ENCODE measurements around the gene TTC39B.

Gene TTC39B

GRCh38 chr9:15157381-15157780 is 149.6 kb downstream of the TTC39B start:
- no peak for DNase-seq

DNA sequence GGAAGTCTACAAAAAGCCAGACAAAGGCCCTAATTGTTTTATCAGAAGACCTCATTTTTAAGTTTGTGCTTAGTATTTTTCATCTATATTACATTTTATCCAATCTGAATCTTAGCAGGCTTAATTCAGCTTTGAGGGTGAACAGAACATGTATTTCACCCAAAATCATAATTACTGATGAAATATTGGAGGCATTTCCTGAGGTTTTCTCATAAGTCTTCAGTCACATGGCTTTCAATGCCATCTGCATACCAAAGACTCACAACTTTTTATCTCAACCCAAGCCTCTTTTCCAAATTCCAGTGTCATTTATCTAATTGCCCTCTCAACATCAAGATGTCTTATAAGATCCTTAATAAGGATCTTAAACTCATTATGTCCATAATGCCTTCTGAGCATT is 150.8 kb downstream of the TTC39B start:
- DNase-seq: no peak

- no peak for DNase-seq
Observed at GRCh38 chr9:15155826-15156225, 151.2 kb downstream of the TTC39B start.

- no peak for DNase-seq
Observed at GRCh38 chr9:15155323-15155722, 151.7 kb downstream of the TTC39B start.

- DNase-seq: no peak
Observed at GRCh38 chr9:15154677-15155076, 152.3 kb downstream of the TTC39B start.

GRCh38 chr9:15153961-15154360 is 153.1 kb downstream of the TTC39B start:
- no peak for DNase-seq

DNA sequence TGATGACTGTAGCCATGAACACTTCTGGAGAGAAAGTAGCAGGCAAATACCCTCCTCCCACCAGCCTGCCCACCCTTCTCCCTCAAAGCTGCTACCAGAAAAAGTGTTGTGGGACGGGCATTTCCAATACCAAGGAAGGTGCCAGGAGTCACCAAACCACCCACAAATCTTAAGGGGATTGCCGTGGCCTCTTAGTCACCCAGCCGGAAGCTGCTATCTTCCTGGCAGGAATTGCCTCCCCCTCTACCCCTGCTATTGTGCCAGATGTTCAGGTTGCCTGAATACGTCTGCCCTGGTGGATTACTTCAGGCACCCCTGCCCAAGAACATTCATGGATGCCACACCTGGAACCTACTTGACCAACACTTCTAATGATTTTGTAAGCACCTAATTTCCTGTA is 156.1 kb downstream of the TTC39B start:
- no peak for DNase-seq

- DNase-seq: no peak
Observed at GRCh38 chr9:15149450-15149849, 157.6 kb downstream of the TTC39B start.

GRCh38 chr9:15146268-15146700 is 160.7 kb downstream of the TTC39B start:
- DNase-seq: no peak

DNA sequence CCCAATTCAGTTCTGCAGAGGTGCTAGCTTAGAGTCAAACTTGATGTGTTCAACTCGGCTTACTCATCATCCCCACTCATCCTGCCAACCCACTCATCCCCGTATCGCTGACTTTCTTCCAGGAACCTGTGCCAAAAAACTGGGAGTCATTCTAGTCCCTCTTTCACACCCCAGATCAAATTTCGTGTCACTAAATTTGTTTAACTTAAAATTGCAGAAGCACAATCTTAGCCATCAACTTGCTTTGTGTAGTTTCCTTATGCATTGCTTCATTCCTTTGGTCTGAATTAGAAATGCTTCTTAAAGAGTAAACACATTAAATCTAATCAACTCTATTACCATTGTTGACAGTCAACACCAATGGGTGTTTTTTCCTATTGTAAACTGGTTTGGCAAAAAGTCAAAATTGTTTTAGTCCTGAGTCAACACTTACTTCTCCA is 162.4 kb downstream of the TTC39B start:
- DNase-seq: no peak

GRCh38 chr9:15142878-15143534 is 164.0 kb downstream of the TTC39B start:
- DNase-seq: peak; percentile 4

GRCh38 chr9:15140051-15140450 is 167.0 kb downstream of the TTC39B start:
- no peak for DNase-seq

DNA sequence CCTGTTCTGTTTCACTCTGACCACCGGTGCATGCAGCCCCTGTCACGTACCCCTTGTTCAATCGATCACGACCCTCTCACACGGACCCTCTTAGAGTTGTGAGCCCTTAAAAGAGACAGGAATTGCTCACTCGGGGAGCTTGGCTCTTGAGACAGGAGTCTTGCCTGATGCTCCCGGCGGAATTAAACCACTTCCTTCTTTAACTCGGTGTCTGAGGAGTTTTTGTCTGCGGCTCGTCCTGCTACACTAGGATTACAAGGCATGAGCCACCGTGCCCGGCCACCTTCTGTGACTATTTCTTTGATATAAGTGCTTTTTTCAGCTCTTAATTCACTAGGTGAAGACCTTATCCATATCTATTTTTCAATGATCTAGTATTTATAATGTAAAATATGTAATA is 167.5 kb downstream of the TTC39B start:
- no peak for DNase-seq

GRCh38 chr9:15138357-15138686 is 168.7 kb downstream of the TTC39B start:
- no peak for DNase-seq

- DNase-seq: no peak
Observed at GRCh38 chr9:15137658-15138356, 169.2 kb downstream of the TTC39B start.

- DNase-seq: no peak
Observed at GRCh38 chr9:15137089-15137488, 169.9 kb downstream of the TTC39B start.

GRCh38 chr9:15136646-15137045 is 170.4 kb downstream of the TTC39B start:
- DNase-seq: peak; percentile 3

GRCh38 chr9:15135164-15135792 is 171.7 kb downstream of the TTC39B start:
- peak; percentile 39 for DNase-seq

- no peak for DNase-seq
Observed at GRCh38 chr9:15133488-15133887, 173.5 kb downstream of the TTC39B start.

DNA sequence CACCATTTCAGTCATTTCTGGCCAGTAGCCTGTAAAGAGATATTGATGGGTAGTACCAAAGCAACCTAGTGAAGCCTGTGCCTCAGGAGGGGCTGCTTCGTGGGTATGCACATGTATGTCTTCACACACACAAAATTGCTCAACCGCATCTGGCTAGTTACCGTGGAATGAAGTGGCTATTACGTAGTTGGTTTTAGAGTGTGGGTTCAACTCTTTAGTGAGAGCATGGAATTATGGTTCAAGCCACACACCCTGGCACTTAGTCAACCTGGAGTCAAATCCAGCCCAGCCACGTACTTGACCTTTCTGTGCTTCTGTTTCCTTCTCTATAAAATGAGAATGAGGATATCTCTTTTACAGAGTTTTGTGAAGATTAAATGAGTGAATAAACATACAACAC is 174.9 kb downstream of the TTC39B start:
- DNase-seq: no peak

GRCh38 chr9:15131094-15131493 is 175.9 kb downstream of the TTC39B start:
- DNase-seq: no peak

- DNase-seq: no peak
Observed at GRCh38 chr9:15127831-15128230, 179.2 kb downstream of the TTC39B start.

- no peak for DNase-seq
Observed at GRCh38 chr9:15121630-15122029, 185.4 kb downstream of the TTC39B start.

DNA sequence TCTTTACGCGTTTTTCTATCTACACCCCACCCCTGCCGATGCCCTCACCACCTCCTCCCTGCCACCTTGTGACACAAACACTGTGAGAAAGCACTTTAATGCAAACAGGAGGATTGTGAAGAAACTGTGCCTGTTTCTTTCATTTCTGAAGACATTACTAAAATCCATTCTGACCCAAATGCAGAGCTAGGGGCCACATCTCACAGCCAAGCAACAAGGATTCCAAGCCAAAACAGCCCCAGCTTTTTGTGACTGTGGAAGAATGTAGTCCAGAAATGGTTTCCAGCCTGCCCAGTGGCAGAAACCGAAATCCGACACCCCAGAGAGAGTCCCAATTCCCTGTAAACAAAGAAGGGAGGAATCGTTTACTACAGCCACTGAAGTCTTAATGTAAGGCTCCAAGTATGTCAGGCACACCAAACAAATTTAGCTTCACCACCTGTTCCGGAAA is 190.9 kb downstream of the TTC39B start:
- DNase-seq: no peak

All from stimulated activated CD4-positive, alpha-beta T cell treated with anti-CD3 and anti-CD28 coated beads, Interleukin-15, amount 100 ng/mL, for 24 hours (primary cell).